SU-DHL-6 (cell line): ENCODE data around the gene RPS6KA2.

Experiments used
- H2AFZ ChIP-seq: fragments of 200-600 bp; sonication (generic); 2 replicates; pipeline ENCODE4 v1.6.1; 2014; ENCODE audit warnings: low read depth, mild to moderate bottlenecking, moderate library complexity, mixed read lengths, antibody characterized with exemption, low read length; ENCODE audit not compliant: severe bottlenecking
- H3F3A ChIP-seq: fragments of 200-600 bp; shearing (Covaris generic); 2 replicates; pipeline ENCODE4 v1.6.0; 2016; ENCODE audit warnings: antibody characterized with exemption, mild to moderate bottlenecking; ENCODE audit not compliant: insufficient read depth
- H3K27ac ChIP-seq: fragments of 200-600 bp; sonication (generic); 2 replicates; pipeline ENCODE4 v1.5.1; 2016; ENCODE audit warnings: low read depth, mild to moderate bottlenecking, low read length, moderate library complexity, mixed read lengths
- H3K27me3 ChIP-seq: fragments of 200-600 bp; sonication (generic), shearing (Covaris generic); 2 replicates; pipeline ENCODE4 v1.6.0; 2014; ENCODE audit warnings: mild to moderate bottlenecking, low read length
- H3K36me3 ChIP-seq: fragments of 200-600 bp; sonication (generic); 2 replicates; pipeline ENCODE4 v1.6.1; 2014; ENCODE audit warnings: mild to moderate bottlenecking, low read length, mixed read lengths
- H3K4me2 ChIP-seq: fragments of 300-600, 200-600 bp; shearing (Covaris generic), sonication (generic); 2 replicates; pipeline ENCODE4 v1.6.0; 2014; ENCODE audit warnings: low read length, low read depth, mild to moderate bottlenecking; ENCODE audit not compliant: poor library complexity, severe bottlenecking
- H3K4me3 ChIP-seq: fragments of 200-600 bp; sonication (generic); 2 replicates; pipeline ENCODE4 v1.5.1; 2014; ENCODE audit warnings: antibody characterized with exemption, low read length, mild to moderate bottlenecking, mixed read lengths; ENCODE audit not compliant: insufficient read depth, poor library complexity, severe bottlenecking
- H3K79me2 ChIP-seq: fragments of 200-600 bp; sonication (generic); 2 replicates; pipeline ENCODE4 v1.6.1; 2014; ENCODE audit warnings: mild to moderate bottlenecking, low read length, moderate library complexity; ENCODE audit not compliant: insufficient read depth
- H3K9ac ChIP-seq: fragments of 200-600 bp; sonication (generic); 2 replicates; pipeline ENCODE4 v1.7.0; 2014; ENCODE audit warnings: mild to moderate bottlenecking, low read length
- H3K9me2 ChIP-seq: fragments of 200-600 bp; sonication (generic); replicated peaks from 2 replicates; pipeline ENCODE4 v1.6.1; 2014; ENCODE audit warnings: low read length; ENCODE audit not compliant: insufficient read depth
- H3K9me3 ChIP-seq: fragments of 200-600 bp; sonication (generic); 2 replicates; pipeline ENCODE4 v1.6.1; 2014; ENCODE audit warnings: low read length, mixed read lengths; ENCODE audit not compliant: insufficient read depth
- H4K20me1 ChIP-seq: fragments of 200-600 bp; sonication (generic); 2 replicates; pipeline ENCODE4 v1.6.1; 2014; ENCODE audit warnings: low read depth, mild to moderate bottlenecking, antibody characterized with exemption, low read length, moderate library complexity, mixed read lengths
- EZH2phosphoT487 ChIP-seq: fragments of 200-600 bp; sonication (generic), shearing (Covaris generic); conservative IDR thresholded peaks from 2 replicates; pipeline ENCODE4 v1.6.1; 2018; ENCODE audit warnings: mild to moderate bottlenecking, antibody characterized with exemption, low read length, moderate library complexity, mixed read lengths
- TF ChIP-seq, protein P1 (sequence below): fragments of 200-600 bp; sonication (generic); IDR thresholded peaks from one replicate; pipeline ENCODE4 v1.5.1; 2017; ENCODE audit warnings: antibody characterized with exemption, mild to moderate bottlenecking, low read length, moderate library complexity; ENCODE audit not compliant: insufficient read depth, poor library complexity, severe bottlenecking

RPS6KA2 gene

DNA sequence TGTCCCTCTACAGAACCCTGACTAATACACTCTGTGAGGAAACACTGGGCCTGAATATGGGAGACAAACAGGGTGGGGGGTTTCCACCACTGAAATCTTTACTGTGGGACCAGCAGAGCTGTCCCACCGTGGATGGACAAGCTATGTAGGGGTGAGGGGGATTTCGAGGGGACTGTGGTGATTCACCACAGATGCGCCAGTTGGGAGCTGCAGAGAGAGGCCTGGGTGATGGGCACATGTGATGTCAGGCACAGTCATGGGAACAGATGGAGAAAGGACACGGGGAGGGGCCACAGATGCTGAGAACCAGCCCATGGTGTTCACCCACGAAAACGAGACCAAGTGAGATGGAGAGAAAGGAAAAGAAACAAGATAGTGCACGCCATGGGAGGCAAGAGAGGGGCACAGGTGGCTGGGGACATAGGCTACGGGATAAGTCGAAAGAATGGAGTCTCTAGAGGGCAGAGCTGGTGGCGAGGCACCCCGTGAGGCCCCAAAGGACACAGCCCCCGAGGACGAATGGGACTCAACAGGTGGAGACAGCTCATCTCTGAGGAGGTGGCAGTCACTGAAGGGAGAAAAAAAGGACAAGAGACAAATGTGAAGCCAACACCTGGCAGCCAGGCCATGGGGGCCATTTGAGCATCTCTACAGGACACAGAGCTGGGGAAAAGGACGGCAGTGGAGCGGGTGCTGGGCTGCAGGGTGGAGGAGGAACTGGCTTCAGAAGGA is 30.1 kb downstream of the RPS6KA2 start:
- Histone ChIP-seq H3K9ac (no peak overlapping the region), H3K79me2 (no peaks in the 10 kb centered on the region), H3K36me3 (no peaks in the 10 kb centered on the region), H4K20me1 (no peaks in the 10 kb centered on the region), H3K27me3 (no peaks in the 10 kb centered on the region), H2AFZ (no peak overlapping the region), H3F3A (no peaks in the 10 kb centered on the region), H3K4me2 (no peak overlapping the region), H3K9me2 (no peaks in the 10 kb centered on the region), H3K4me3 (no peak overlapping the region), H3K9me3 (no peaks in the 10 kb centered on the region), H3K27ac (no peak overlapping the region)
- no peak for TF ChIP-seq EZH2phosphoT487
- TF ChIP-seq, protein P1, sequence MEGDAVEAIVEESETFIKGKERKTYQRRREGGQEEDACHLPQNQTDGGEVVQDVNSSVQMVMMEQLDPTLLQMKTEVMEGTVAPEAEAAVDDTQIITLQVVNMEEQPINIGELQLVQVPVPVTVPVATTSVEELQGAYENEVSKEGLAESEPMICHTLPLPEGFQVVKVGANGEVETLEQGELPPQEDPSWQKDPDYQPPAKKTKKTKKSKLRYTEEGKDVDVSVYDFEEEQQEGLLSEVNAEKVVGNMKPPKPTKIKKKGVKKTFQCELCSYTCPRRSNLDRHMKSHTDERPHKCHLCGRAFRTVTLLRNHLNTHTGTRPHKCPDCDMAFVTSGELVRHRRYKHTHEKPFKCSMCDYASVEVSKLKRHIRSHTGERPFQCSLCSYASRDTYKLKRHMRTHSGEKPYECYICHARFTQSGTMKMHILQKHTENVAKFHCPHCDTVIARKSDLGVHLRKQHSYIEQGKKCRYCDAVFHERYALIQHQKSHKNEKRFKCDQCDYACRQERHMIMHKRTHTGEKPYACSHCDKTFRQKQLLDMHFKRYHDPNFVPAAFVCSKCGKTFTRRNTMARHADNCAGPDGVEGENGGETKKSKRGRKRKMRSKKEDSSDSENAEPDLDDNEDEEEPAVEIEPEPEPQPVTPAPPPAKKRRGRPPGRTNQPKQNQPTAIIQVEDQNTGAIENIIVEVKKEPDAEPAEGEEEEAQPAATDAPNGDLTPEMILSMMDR: no peak

DNA sequence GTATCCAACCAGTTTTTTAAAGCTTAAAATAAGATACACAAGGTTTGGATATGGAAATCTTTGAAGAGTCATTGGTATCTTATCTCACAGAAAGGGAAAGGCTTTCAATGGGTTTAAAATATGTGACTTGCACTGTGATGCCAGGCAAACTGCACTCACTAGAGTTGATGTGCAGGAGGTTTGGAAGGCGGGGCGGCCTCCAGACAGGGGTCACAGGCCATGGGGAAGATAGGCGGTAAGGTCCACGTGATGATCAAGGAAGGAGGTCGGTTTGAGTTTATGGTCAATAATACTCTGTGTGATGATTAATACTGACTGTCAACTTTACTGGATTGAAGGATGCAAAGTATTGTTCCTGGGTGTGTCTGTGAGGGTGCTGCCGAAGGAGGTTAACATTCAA is 31.1 kb downstream of the RPS6KA2 start:
- H3K79me2 ChIP-seq: no peaks in the 10 kb centered on the region
- H3K9me3 ChIP-seq: no peaks in the 10 kb centered on the region
- no peaks in the 10 kb centered on the region for H3K9me2 ChIP-seq
- H3K27ac ChIP-seq: no peak overlapping the region
- H4K20me1 ChIP-seq: no peaks in the 10 kb centered on the region
- no peak overlapping the region for H2AFZ ChIP-seq
- no peaks in the 10 kb centered on the region for H3F3A ChIP-seq
- no peak overlapping the region for H3K4me2 ChIP-seq
- no peak for TF ChIP-seq EZH2phosphoT487
- TF ChIP-seq, protein P1: no peak
- H3K27me3 ChIP-seq: no peaks in the 10 kb centered on the region
- no peaks in the 10 kb centered on the region for H3K36me3 ChIP-seq
- no peak overlapping the region for H3K4me3 ChIP-seq
- H3K9ac ChIP-seq: no peak overlapping the region

DNA sequence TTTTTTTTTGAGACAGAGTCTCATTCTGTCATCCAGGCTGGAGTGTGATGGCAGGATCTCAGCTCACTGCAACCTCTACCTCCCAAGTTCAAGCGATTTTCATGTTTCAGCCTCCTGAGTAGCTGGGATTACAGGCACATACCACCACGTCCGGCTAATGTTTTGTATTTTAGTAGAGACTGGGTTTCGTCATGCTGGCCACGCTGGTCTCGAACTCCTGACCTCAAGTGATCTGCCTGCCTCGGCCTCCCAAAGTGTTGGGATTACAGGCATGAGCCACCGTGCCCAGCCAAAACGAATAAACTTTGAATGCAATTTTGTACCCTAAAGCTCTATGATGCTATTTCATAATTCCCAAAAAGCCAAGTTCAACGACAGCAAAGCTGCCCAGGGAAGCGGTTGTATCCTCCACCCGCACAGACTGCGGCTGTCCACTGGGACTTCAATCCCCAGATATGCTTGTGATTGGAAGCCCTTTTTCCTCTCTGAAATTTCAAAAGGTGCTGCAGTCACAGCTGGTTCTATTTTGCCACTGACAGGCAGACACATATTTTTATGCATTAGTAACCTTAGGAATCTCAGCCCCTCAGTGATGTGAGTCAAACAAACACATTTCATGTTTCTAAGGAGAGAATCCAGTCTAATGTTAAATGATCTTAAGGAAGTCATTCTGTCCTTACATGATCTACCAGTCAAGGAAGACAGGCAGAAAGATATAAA is 31.8 kb downstream of the RPS6KA2 start:
- Histone ChIP-seq H3K36me3 (no peaks in the 10 kb centered on the region), H3K9me3 (no peaks in the 10 kb centered on the region), H4K20me1 (no peaks in the 10 kb centered on the region), H2AFZ (no peak overlapping the region), H3K9me2 (no peaks in the 10 kb centered on the region), H3K27me3 (no peaks in the 10 kb centered on the region), H3K9ac (no peak overlapping the region), H3K4me2 (no peak overlapping the region), H3K79me2 (no peaks in the 10 kb centered on the region), H3K4me3 (no peak overlapping the region), H3F3A (no peaks in the 10 kb centered on the region), H3K27ac (no peak overlapping the region)
- TF ChIP-seq, protein P1: no peak
- TF ChIP-seq EZH2phosphoT487: no peak
